ENCODE data around the gene SRMS.
A peak's percentile ranks its signal among the peaks of the same experiment; 100 is the strongest.

The SRMS gene

DNA sequence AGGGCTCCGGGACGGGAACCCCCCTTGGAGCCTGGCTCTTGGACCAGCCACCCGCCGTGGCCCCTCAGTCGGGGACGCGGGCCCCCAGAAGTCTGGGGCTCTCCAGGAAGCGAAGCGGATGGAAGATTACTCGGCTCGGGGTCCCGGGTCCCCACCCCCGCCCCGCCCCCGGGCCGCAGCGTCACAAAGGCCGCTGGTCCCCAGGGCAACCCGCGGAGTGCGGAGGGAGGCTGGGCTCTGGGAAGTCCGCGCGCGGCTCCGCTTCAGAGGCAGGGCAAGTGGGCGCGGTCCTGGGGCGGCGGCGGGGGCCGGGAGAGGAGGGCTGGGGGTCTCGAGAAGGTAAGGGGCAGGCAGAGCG is 6.4 kb upstream of the SRMS start, which contains the start of gene FNDC11:
FNDC11 (plus strand) TSS at position 227 of the 358 bp plus-strand sequence. CDS start 1,505 bp downstream, outside the sequence.
- H3K36me3 ChIP-seq (ENCODE audit: insufficient read depth, low read length): no peaks in the 10 kb centered on the region
- no peak within 1 kb of the TSS for H3K9ac ChIP-seq (ENCODE audit: low read length)
- peaks cover 0 to 28% of the 10 kb centered on the region in 2 donors for H3K27me3 ChIP-seq (ENCODE audit: control insufficient read depth in 1 of 2, insufficient read depth in 2 of 2, low read length in 2 of 2)
- no peaks in the 10 kb centered on the region for H3K9me3 ChIP-seq (ENCODE audit: low read length)
- H3K4me3 ChIP-seq (ENCODE audit: low read depth in 1 of 2, low read length in 2 of 2): peak within 1 kb of the TSS in 1 of 2 donors; percentile 36
- no peaks in the 10 kb centered on the region for H3K4me1 ChIP-seq (ENCODE audit: insufficient read depth, low read length)
- no peak within 1 kb of the TSS for H3K27ac ChIP-seq (ENCODE audit: low read depth, low read length)

GRCh38 chr20:63553251-63553932 is 5.8 kb upstream of the SRMS start:
- H3K27me3 ChIP-seq (ENCODE audit: control insufficient read depth in 1 of 2, insufficient read depth in 2 of 2, low read length in 2 of 2): peaks cover 0 to 33% of the 10 kb centered on the region in 2 donors
- no peaks in the 10 kb centered on the region for H3K9me3 ChIP-seq (ENCODE audit: low read length)
- H3K27ac ChIP-seq (ENCODE audit: low read depth, low read length): no peak overlapping the region
- H3K4me3 ChIP-seq (ENCODE audit: low read depth in 1 of 2, low read length in 2 of 2): peak overlapping the region in 1 of 2 donors; percentile 36
- H3K9ac ChIP-seq (ENCODE audit: low read length): no peak overlapping the region
- H3K4me1 ChIP-seq (ENCODE audit: insufficient read depth, low read length): no peaks in the 10 kb centered on the region
- H3K36me3 ChIP-seq (ENCODE audit: insufficient read depth, low read length): no peaks in the 10 kb centered on the region

DNA sequence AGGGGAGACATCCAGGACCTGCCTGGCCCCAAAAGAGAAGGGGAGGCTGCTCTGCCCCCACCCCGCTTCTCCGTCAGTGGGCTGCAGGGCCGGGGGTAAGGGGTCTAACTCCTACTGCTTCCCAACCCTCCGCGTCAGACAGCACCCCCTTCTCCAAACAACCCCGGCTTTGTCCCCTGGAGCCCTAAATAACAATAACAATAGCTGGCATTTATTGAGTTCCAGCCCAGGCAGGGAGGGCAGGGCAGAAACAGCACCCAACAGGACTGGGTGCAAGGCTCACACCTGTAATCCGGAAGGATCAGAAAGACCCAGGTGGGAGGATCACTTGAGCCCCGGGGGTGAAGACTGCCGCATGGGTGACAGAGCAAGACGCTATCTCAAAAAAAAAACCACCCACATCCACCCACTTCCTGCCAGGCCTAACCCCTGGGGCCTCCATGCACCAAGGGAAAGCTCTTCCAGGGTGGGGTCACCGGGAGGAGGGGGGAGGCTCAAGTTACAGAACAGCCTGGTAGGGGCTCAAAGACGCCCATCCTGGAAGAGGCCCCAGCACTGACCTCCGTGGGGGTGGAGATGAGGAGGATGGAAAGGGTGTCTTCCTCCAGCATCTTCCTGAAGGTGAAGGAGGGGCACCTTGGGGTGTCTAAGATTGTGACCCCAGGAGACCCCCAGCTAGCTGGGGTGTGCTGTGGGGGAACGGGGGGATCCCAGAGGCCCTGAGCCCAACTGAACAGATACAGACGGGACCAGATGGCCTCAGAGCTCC is 5.1 kb upstream of the SRMS start:
- Histone ChIP-seq H3K4me1 (ENCODE audit: insufficient read depth, low read length) (no peaks in the 10 kb centered on the region), H3K27me3 (ENCODE audit: control insufficient read depth in 1 of 2, insufficient read depth in 2 of 2, low read length in 2 of 2) (peaks cover 0 to 40% of the 10 kb centered on the region in 2 donors)

GRCh38 chr20:63551068-63551467 is 3.5 kb upstream of the SRMS start:
- Histone ChIP-seq H3K9ac (ENCODE audit: low read length) (no peak overlapping the region), H3K36me3 (ENCODE audit: insufficient read depth, low read length) (no peaks in the 10 kb centered on the region), H3K27me3 (ENCODE audit: control insufficient read depth in 1 of 2, insufficient read depth in 2 of 2, low read length in 2 of 2) (peaks cover 0 to 56% of the 10 kb centered on the region in 2 donors), H3K9me3 (ENCODE audit: low read length) (no peaks in the 10 kb centered on the region), H3K4me1 (ENCODE audit: insufficient read depth, low read length) (no peaks in the 10 kb centered on the region), H3K27ac (ENCODE audit: low read depth, low read length) (no peak overlapping the region), H3K4me3 (ENCODE audit: low read depth in 1 of 2, low read length in 2 of 2) (no peak overlapping the region)

More for the DNA sequence above, 5.1 kb upstream of the SRMS start:
- Histone ChIP-seq H3K36me3 (ENCODE audit: insufficient read depth, low read length) (no peaks in the 10 kb centered on the region), H3K4me3 (ENCODE audit: low read depth in 1 of 2, low read length in 2 of 2) (no peak overlapping the region), H3K27ac (ENCODE audit: low read depth, low read length) (no peak overlapping the region), H3K9me3 (ENCODE audit: low read length) (no peaks in the 10 kb centered on the region), H3K9ac (ENCODE audit: low read length) (no peak overlapping the region)

GRCh38 chr20:63549679-63550282 is 2.2 kb upstream of the SRMS start:
- Histone ChIP-seq H3K36me3 (ENCODE audit: insufficient read depth, low read length) (no peaks in the 10 kb centered on the region), H3K4me3 (ENCODE audit: low read depth in 1 of 2, low read length in 2 of 2) (no peak overlapping the region), H3K27me3 (ENCODE audit: control insufficient read depth in 1 of 2, insufficient read depth in 2 of 2, low read length in 2 of 2) (peaks cover 0 to 57% of the 10 kb centered on the region in 2 donors)

GRCh38 chr20:63549019-63549418 is 1.5 kb upstream of the SRMS start:
- Histone ChIP-seq H3K27me3 (ENCODE audit: control insufficient read depth in 1 of 2, insufficient read depth in 2 of 2, low read length in 2 of 2) (peaks cover 0 to 49% of the 10 kb centered on the region in 2 donors), H3K4me1 (ENCODE audit: insufficient read depth, low read length) (no peaks in the 10 kb centered on the region), H3K36me3 (ENCODE audit: insufficient read depth, low read length) (no peaks in the 10 kb centered on the region), H3K9ac (ENCODE audit: low read length) (no peak overlapping the region), H3K27ac (ENCODE audit: low read depth, low read length) (no peak overlapping the region), H3K9me3 (ENCODE audit: low read length) (no peaks in the 10 kb centered on the region), H3K4me3 (ENCODE audit: low read depth in 1 of 2, low read length in 2 of 2) (no peak overlapping the region)

More at GRCh38 chr20:63549679-63550282, 2.2 kb upstream of the SRMS start:
- no peak overlapping the region for H3K27ac ChIP-seq (ENCODE audit: low read depth, low read length)
- no peak overlapping the region for H3K9ac ChIP-seq (ENCODE audit: low read length)
- no peaks in the 10 kb centered on the region for H3K4me1 ChIP-seq (ENCODE audit: insufficient read depth, low read length)
- no peaks in the 10 kb centered on the region for H3K9me3 ChIP-seq (ENCODE audit: low read length)

GRCh38 chr20:63548542-63548941 is 993 bp upstream of the SRMS start:
- Histone ChIP-seq H3K9ac (ENCODE audit: low read length) (no peak overlapping the region), H3K27me3 (ENCODE audit: control insufficient read depth in 1 of 2, insufficient read depth in 2 of 2, low read length in 2 of 2) (peaks cover 0 to 44% of the 10 kb centered on the region in 2 donors), H3K27ac (ENCODE audit: low read depth, low read length) (no peak overlapping the region), H3K36me3 (ENCODE audit: insufficient read depth, low read length) (no peaks in the 10 kb centered on the region), H3K9me3 (ENCODE audit: low read length) (no peaks in the 10 kb centered on the region), H3K4me3 (ENCODE audit: low read depth in 1 of 2, low read length in 2 of 2) (no peak overlapping the region), H3K4me1 (ENCODE audit: insufficient read depth, low read length) (no peaks in the 10 kb centered on the region)

DNA sequence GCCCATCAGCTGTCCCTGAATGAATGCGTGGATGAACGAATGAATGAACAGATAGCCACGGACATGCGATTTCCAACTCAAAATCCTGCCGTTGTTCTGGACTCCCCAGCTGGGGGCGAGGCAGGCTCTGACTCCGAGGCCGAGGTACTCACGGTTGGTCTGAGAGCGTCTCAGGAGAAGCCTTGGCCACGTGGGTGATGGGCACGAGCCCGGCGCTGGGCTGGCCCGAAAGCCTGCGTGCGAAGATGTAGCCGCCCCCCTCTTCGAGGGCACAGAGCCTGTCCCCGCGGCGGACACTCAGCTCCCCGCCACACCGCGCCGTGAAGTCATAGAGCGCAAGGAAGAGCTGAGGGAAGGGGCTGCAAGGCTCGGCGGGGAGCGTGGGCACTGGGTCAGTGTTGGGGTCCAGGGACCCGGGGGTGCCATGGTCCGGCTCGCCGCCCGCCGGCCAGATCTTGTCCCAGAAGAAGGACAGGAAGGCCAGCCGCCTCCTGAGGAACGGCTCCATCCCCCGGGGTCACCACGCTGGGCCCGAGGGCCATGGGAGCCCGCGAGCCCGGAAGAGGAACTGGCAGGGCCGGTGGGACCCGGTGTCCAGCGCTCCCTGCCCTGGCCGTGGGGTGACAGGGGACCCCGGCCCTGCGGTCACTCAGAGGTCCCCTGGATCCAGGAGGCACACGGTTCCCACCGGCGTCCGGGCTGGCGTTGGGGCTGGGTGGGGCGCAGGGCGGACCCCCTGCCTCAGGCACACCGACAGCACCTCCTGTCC is 409 bp downstream of the SRMS start:
- Histone ChIP-seq H3K9me3 (ENCODE audit: low read length) (no peaks in the 10 kb centered on the region), H3K4me3 (ENCODE audit: low read depth in 1 of 2, low read length in 2 of 2) (no peak overlapping the region), H3K4me1 (ENCODE audit: insufficient read depth, low read length) (no peaks in the 10 kb centered on the region), H3K27ac (ENCODE audit: low read depth, low read length) (no peak overlapping the region), H3K36me3 (ENCODE audit: insufficient read depth, low read length) (no peaks in the 10 kb centered on the region), H3K9ac (ENCODE audit: low read length) (no peak overlapping the region), H3K27me3 (ENCODE audit: control insufficient read depth in 1 of 2, insufficient read depth in 2 of 2, low read length in 2 of 2) (peaks cover 0 to 34% of the 10 kb centered on the region in 2 donors)

DNA sequence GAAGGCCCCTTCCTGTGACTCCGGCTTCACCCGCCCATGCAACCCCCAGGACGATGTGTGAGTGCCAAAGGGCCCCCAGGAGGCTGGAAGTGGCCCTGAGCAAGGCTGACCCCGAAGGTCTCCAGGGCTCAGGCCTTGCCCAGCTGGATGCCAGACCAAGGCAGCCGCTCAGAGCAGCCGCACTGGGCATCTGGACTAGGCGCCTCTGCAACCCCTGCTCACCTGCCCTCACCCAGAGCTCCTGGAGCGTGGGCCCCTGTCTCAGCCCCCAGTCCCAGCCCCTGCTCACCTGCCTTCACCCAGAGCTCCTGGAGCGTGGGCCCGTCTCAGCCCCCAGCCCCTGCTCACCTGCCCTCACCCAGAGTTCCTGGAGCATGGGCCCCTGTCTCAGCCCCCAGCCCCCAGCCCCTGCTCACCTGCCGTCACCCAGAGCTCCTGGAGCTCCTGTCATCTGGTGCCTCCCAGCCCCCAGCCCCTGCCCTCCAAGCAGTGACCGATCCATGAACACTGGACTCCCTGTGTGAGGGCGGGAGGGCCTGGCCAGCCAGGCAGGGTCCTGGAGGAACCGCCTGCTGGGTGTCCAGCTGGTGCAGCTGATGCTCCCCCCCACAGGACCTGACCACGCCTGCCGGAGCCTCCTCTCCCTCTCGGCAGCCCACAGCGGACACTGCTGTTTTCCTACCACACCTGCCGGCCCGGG is 1.1 kb downstream of the SRMS start:
- Histone ChIP-seq H3K27me3 (ENCODE audit: control insufficient read depth in 1 of 2, insufficient read depth in 2 of 2, low read length in 2 of 2) (peaks cover 0 to 34% of the 10 kb centered on the region in 2 donors), H3K9me3 (ENCODE audit: low read length) (no peaks in the 10 kb centered on the region), H3K27ac (ENCODE audit: low read depth, low read length) (no peak overlapping the region), H3K36me3 (ENCODE audit: insufficient read depth, low read length) (no peaks in the 10 kb centered on the region), H3K9ac (ENCODE audit: low read length) (no peak overlapping the region), H3K4me3 (ENCODE audit: low read depth in 1 of 2, low read length in 2 of 2) (no peak overlapping the region), H3K4me1 (ENCODE audit: insufficient read depth, low read length) (no peaks in the 10 kb centered on the region)

DNA sequence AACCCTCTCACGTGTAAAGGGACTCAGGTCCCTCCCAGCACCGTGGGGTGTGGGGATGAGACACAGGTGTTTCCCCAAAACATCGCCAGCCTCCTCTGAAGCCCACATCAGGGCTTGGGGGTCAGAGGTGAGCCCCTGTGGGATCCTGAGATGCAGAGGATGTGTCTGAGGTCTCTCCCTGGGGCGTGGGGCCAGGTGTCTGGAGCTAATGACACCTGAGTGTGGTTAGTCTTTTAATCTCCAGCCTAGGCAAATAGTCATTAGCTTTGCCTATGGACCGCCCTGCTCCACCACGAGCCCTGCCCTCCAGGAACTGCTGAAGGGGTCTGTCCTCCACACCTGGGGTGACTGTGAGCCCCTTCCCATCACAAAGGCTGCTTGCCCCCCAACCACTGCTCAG is 1.7 kb downstream of the SRMS start:
- H3K36me3 ChIP-seq (ENCODE audit: insufficient read depth, low read length): no peaks in the 10 kb centered on the region
- H3K27ac ChIP-seq (ENCODE audit: low read depth, low read length): no peak overlapping the region
- no peak overlapping the region for H3K4me3 ChIP-seq (ENCODE audit: low read depth in 1 of 2, low read length in 2 of 2)
- H3K9ac ChIP-seq (ENCODE audit: low read length): no peak overlapping the region
- no peaks in the 10 kb centered on the region for H3K4me1 ChIP-seq (ENCODE audit: insufficient read depth, low read length)
- no peaks in the 10 kb centered on the region for H3K9me3 ChIP-seq (ENCODE audit: low read length)
- peaks cover 0 to 31% of the 10 kb centered on the region in 2 donors for H3K27me3 ChIP-seq (ENCODE audit: control insufficient read depth in 1 of 2, insufficient read depth in 2 of 2, low read length in 2 of 2)
